Activated naive CD4-positive, alpha-beta T cell treated with anti-CD3 and anti-CD28 coated beads, Interleukin-2, amount 10 ng/mL, durations not matched to agents 7 days and 5 days (primary cell): ENCODE measurements around the gene TNFRSF19.

Experiments used
- CTCF ChIA-PET: fragments of 350-600 bp; sonication (Branson Sonifier 250); formaldehyde crosslinking; loops from one replicate; lab custom pipeline; 2021; ENCODE audit warnings: antibody characterized with exemption; lab: Charles Lee
- DNase-seq: peaks from one replicate; pipeline ENCODE4 v3.0.0-alpha.2; 2020
- H3K27ac Mint-ChIP-seq: one replicate; pipeline ENCODE4 v1.8.0; 2021; ENCODE audit warnings: mild to moderate bottlenecking, moderate library complexity, mixed read lengths
- H3K27me3 Mint-ChIP-seq: one replicate; pipeline ENCODE4 v1.8.0; 2021; ENCODE audit warnings: mild to moderate bottlenecking, mixed read lengths
- H3K36me3 Mint-ChIP-seq: one replicate; pipeline ENCODE4 v1.8.0; 2021; ENCODE audit warnings: mixed read lengths
- H3K4me1 Mint-ChIP-seq: one replicate; pipeline ENCODE4 v1.8.0; 2021; ENCODE audit warnings: mixed read lengths
- H3K4me3 Mint-ChIP-seq: one replicate; pipeline ENCODE4 v1.8.0; 2021; ENCODE audit warnings: mild to moderate bottlenecking, moderate library complexity, mixed read lengths
- H3K9me3 Mint-ChIP-seq: one replicate; pipeline ENCODE4 v1.8.0; 2021; ENCODE audit warnings: mixed read lengths

The TNFRSF19 gene

GRCh38 chr13:23620211-23620610 lies 50.0 kb downstream of the TNFRSF19 start:
- H3K36me3 Mint-ChIP-seq, result no peaks in the 10 kb centered on the region
- CTCF ChIA-PET, result no interaction called here
- no peak overlapping the region for H3K4me3 Mint-ChIP-seq
- no peaks in the 10 kb centered on the region for H3K4me1 Mint-ChIP-seq
- H3K27ac Mint-ChIP-seq, result no peak overlapping the region
- H3K9me3 Mint-ChIP-seq, result no peaks in the 10 kb centered on the region
- peaks cover 15% of the 10 kb centered on the region for H3K27me3 Mint-ChIP-seq
- DNase-seq, result no peak

DNA sequence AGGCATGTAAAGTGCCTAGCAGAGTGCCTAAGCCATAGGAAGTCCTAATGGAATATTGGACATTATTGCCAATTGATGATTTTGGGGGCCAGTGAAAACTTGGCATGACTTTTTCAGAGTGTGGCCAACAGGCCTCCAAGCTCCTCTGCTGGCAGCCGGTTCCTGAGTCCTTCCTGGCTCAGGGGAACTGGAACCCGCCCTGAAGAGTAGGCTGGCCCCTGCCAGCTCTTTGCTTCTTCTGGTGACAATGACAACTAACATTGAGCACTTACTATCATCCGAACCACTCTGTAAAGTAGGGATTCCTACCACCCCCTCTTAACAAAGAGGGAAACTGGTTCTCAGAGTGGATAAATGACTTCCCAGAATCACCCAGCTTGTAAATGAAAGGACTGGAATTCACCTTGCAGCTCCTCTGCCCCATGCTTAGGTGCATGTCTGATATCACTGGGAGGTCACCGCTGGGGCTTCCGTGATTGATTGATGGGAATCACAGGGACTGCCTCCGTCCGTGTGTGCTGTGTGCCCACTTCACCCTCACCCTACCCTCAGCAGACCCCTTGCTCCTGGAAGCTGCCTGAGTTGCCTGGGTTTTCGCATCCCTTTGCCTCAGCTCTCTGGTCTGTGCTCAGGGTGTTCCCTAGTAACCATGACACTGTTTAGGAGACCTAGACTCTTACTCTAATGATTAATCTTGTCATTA lies 50.6 kb downstream of the TNFRSF19 start:
- no peak for DNase-seq
- Mint-ChIP-seq H3K27me3 (peaks cover 15% of the 10 kb centered on the region), H3K27ac (no peak overlapping the region), H3K4me1 (no peaks in the 10 kb centered on the region), H3K4me3 (no peak overlapping the region), H3K36me3 (no peaks in the 10 kb centered on the region), H3K9me3 (no peaks in the 10 kb centered on the region)
- CTCF ChIA-PET, result no interaction called here

GRCh38 chr13:23621316-23621645 lies 51.1 kb downstream of the TNFRSF19 start:
- CTCF ChIA-PET, result no interaction called here
- Mint-ChIP-seq H3K9me3 (no peaks in the 10 kb centered on the region), H3K27ac (no peak overlapping the region), H3K27me3 (peaks cover 15% of the 10 kb centered on the region), H3K36me3 (no peaks in the 10 kb centered on the region), H3K4me1 (no peaks in the 10 kb centered on the region), H3K4me3 (no peak overlapping the region)
- DNase-seq, result no peak

DNA sequence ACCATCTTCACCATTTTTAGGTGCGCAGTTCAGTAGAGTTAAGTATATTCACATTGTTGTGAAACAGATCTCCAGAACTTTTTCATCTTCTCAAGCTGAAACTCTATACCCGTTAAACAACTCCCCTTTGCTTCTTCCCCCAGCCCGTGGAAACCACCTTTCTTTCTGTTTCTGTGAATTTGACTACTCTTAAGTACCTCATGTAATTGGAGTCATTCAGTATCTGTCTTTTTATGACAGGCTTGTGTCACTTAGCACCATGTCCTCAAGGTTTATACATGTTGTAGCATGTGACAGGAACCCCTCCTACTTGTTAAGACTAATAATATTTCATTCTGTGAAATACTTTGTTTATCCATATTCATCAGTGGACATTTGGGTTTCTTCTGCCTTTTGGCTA lies 52.8 kb downstream of the TNFRSF19 start:
- CTCF ChIA-PET, result no interaction called here
- H3K4me3 Mint-ChIP-seq, result no peak overlapping the region
- H3K27ac Mint-ChIP-seq, result no peak overlapping the region
- no peaks in the 10 kb centered on the region for H3K36me3 Mint-ChIP-seq
- no peak for DNase-seq
- H3K27me3 Mint-ChIP-seq, result peaks cover 12% of the 10 kb centered on the region
- no peaks in the 10 kb centered on the region for H3K9me3 Mint-ChIP-seq
- no peaks in the 10 kb centered on the region for H3K4me1 Mint-ChIP-seq

GRCh38 chr13:23623394-23623793 lies 53.2 kb downstream of the TNFRSF19 start:
- CTCF ChIA-PET, result no interaction called here
- Mint-ChIP-seq H3K4me3 (no peak overlapping the region), H3K36me3 (no peaks in the 10 kb centered on the region), H3K27me3 (peaks cover 16% of the 10 kb centered on the region), H3K4me1 (no peaks in the 10 kb centered on the region), H3K27ac (no peak overlapping the region), H3K9me3 (no peaks in the 10 kb centered on the region)
- DNase-seq, result no peak

GRCh38 chr13:23626700-23627099 lies 56.5 kb downstream of the TNFRSF19 start:
- CTCF ChIA-PET, result no interaction called here
- H3K4me1 Mint-ChIP-seq, result no peaks in the 10 kb centered on the region
- peaks cover 16% of the 10 kb centered on the region for H3K27me3 Mint-ChIP-seq
- H3K36me3 Mint-ChIP-seq, result no peaks in the 10 kb centered on the region
- H3K27ac Mint-ChIP-seq, result no peak overlapping the region
- no peak for DNase-seq
- H3K4me3 Mint-ChIP-seq, result no peak overlapping the region
- H3K9me3 Mint-ChIP-seq, result no peaks in the 10 kb centered on the region

DNA sequence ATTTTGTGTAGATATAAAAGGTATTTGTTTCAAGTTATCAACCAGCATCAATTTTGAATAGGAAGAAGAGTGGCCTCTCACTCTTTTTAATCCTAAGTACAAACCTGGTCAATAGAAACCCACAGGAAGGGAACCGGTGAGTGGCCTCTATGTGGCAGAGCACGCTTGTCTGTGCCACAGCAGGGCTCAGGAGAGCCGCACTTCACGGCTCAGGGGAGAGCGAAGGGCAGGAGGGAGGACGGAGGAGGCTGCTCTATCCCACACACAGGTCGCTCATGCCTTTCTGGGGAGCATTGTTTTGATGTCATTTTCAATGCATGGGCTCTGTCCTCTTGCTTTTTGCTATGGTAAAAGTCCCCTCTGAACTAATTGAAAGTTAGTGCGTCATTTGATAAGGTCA lies 57.2 kb downstream of the TNFRSF19 start:
- Mint-ChIP-seq H3K27ac (no peak overlapping the region), H3K4me1 (no peaks in the 10 kb centered on the region), H3K36me3 (no peaks in the 10 kb centered on the region), H3K9me3 (no peaks in the 10 kb centered on the region), H3K4me3 (no peak overlapping the region), H3K27me3 (peaks cover 14% of the 10 kb centered on the region)
- DNase-seq, result no peak
- CTCF ChIA-PET, result no interaction called here

DNA sequence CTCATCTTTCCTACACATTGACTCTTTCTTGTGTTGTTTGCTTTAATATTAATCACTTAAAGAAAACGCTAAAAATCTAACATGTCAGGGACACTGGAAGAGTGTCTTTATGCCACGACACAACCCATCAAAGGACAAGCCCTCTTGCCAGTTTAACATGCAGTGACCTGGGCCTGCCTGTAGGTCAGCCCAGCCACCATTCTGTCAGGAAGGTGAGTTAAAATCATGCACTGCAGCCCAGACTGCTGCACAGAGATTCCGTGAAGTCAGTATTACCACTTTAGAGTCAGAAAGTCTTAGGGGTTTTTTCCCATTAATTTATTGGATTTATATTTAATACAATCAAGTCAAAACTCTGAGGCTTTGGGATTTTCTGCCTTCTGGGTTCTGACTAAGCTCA lies 58.0 kb downstream of the TNFRSF19 start:
- Mint-ChIP-seq H3K27me3 (peaks cover 14% of the 10 kb centered on the region), H3K36me3 (no peaks in the 10 kb centered on the region), H3K4me1 (no peaks in the 10 kb centered on the region), H3K27ac (no peak overlapping the region), H3K4me3 (no peak overlapping the region), H3K9me3 (no peaks in the 10 kb centered on the region)
- CTCF ChIA-PET, result no interaction called here
- DNase-seq, result no peak

DNA sequence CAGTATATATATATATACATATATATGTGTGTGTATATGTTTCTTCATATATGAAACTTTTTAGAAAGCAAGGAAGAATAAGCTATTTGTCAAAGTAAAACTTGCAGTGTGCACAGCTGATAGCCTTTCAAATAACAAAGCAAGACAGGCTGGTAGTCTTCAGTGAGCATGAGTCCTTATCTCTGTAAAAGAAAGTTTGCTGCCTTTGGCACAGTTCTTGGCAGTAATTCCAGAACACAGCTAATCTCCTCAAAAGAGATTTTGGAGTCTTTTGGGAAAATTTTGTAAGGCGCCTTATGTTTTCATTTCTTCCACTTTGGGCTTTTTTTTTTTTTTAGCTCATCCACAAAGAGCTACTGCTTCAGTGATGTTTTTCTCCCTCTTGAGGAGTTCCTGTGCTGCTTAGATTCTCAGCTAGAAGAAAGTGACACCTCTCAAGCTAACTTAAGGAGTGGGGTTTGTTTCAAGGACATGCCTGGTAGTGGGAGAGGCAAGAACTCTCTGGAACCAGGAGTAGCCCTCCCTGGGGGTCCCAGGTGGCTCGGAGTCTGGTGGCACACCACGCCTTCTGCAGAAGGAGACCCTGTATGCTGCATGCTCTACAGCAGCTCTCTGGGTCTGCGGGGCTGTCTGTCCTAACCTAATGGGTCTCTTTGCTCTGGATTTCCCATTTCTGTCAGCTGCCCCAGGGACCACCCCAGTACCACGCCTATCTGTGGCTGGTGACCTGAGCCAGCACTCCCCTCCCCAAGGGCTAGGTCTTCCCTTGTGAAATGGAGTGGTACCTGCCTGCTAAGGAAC lies 58.8 kb downstream of the TNFRSF19 start:
- no peak overlapping the region for H3K27ac Mint-ChIP-seq
- H3K4me3 Mint-ChIP-seq, result no peak overlapping the region
- CTCF ChIA-PET, result interaction anchor here (0.6 kb wide), 1 partner anchor 173 kb away, joined by 3 read pairs; no protein-coding TSS in a partner anchor
- no peaks in the 10 kb centered on the region for H3K36me3 Mint-ChIP-seq
- H3K27me3 Mint-ChIP-seq, result peaks cover 14% of the 10 kb centered on the region
- no peaks in the 10 kb centered on the region for H3K9me3 Mint-ChIP-seq
- H3K4me1 Mint-ChIP-seq, result no peaks in the 10 kb centered on the region
- no peak for DNase-seq

- Mint-ChIP-seq H3K27ac (no peak overlapping the region), H3K27me3 (peaks cover 14% of the 10 kb centered on the region), H3K4me1 (no peaks in the 10 kb centered on the region), H3K4me3 (no peak overlapping the region), H3K9me3 (no peaks in the 10 kb centered on the region), H3K36me3 (no peaks in the 10 kb centered on the region)
- CTCF ChIA-PET, result interaction anchor here (0.6 kb wide), 1 partner anchor 174 kb away, joined by 3 read pairs; no protein-coding TSS in a partner anchor
- no peak for DNase-seq
Observed at GRCh38 chr13:23629566-23630272, 59.5 kb downstream of the TNFRSF19 start.

DNA sequence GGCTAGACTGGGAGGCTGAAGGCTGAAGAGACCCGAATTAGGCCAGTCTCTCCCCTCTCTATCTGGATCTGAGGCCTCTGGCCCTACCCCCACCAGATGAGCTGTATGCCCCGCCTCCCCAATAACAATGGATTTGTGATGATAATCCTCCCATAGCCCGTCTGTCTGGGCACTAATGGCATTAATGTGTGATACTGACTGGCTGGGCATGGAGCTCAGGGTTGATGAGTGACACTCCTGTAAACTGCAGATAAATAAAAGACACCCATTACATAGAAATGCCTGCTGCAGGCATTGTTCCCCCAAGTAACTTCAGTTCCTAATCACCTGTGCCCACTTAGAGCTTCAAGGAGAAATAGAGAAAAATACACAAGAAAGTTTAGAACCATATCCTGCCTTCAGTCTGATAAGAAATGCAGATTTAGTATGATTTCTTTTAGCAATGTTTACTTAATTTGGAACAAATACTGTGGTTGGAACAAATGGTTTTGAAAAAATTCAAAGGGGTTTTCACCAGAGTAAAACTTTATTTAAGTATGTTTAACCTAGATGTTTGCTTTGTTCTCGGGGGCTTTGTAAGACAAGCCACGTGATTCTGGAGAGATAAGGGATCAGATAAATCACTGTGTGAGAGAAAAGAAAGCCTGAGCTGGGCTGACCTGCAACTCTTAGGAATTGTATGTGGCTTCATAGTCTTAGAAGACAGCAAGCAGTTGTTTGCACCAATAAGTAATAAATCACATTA lies 60.3 kb downstream of the TNFRSF19 start:
- no peaks in the 10 kb centered on the region for H3K36me3 Mint-ChIP-seq
- DNase-seq, result no peak
- CTCF ChIA-PET, result no interaction called here

GRCh38 chr13:23631311-23632047 lies 61.3 kb downstream of the TNFRSF19 start:
- H3K4me3 Mint-ChIP-seq, result no peak overlapping the region
- DNase-seq, result no peak
- H3K36me3 Mint-ChIP-seq, result no peaks in the 10 kb centered on the region
- peaks cover 14% of the 10 kb centered on the region for H3K27me3 Mint-ChIP-seq
- no peaks in the 10 kb centered on the region for H3K9me3 Mint-ChIP-seq
- no peak overlapping the region for H3K27ac Mint-ChIP-seq
- CTCF ChIA-PET, result no interaction called here
- no peaks in the 10 kb centered on the region for H3K4me1 Mint-ChIP-seq

More for the DNA sequence above, 60.3 kb downstream of the TNFRSF19 start:
- no peak overlapping the region for H3K4me3 Mint-ChIP-seq
- H3K27me3 Mint-ChIP-seq, result peaks cover 14% of the 10 kb centered on the region
- H3K9me3 Mint-ChIP-seq, result no peaks in the 10 kb centered on the region
- H3K27ac Mint-ChIP-seq, result no peak overlapping the region
- H3K4me1 Mint-ChIP-seq, result no peaks in the 10 kb centered on the region

DNA sequence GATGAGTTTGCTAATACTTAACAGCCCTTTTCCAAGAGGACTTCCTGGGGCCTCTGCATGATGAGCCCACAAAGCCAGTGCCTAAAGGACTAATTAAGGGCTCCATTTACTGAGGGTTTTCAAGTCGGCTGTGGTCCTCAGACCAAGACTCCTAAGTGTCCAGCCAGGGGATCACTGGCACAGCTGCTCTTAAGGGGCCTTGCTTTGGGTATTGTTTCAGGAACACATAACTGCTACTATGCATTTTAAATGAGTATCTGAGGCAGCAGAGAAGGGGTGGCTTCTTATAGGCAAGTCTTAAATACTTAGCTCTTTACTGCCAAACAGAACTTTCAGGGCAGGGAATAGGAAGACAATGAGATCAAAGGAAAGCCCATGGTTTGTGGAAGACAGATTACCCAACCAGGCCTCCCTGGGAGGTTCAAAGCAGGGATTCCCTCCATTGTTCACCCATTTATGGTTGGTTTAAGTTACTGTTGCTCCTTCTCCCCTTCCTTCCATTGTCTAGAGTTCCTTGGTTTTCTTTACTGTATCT lies 61.9 kb downstream of the TNFRSF19 start:
- H3K4me1 Mint-ChIP-seq, result no peaks in the 10 kb centered on the region
- H3K27ac Mint-ChIP-seq, result no peak overlapping the region
- H3K9me3 Mint-ChIP-seq, result no peaks in the 10 kb centered on the region
- H3K27me3 Mint-ChIP-seq, result peaks cover 10% of the 10 kb centered on the region
- no peak for DNase-seq
- H3K4me3 Mint-ChIP-seq, result no peak overlapping the region
- H3K36me3 Mint-ChIP-seq, result no peaks in the 10 kb centered on the region
- CTCF ChIA-PET, result no interaction called here
